AG20443 (cell line): ENCODE results near the gene NHLH1.

Experiments used
- DNase-seq: peaks from one replicate; pipeline ENCODE4 v3.0.0; 2012; ENCODE audit warnings: low spot score, mixed read lengths

NHLH1 gene

GRCh38 chr1:160359559-160360226 lies 7.2 kb upstream of the NHLH1 start:
- no peak for DNase-seq

GRCh38 chr1:160360227-160360695 lies 6.6 kb upstream of the NHLH1 start:
- DNase-seq, result no peak

DNA sequence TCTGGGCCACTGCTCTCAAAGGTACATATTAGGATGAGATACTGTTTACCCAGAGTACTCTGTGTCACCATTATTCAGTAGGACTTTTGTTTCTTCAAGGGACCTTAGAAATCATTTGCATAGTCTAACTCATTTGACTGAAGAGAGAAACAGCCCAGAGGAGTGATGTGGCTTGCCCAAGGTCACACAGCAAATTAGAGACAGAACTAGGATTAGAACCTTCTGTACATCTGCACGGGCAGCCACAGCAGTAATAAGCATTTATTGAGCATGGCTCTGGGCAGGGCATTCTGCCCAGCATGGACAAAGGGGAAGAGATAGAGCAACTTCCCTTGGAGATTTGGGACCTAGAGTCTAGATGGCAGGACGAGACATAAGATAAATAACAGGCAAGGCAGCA lies 5.7 kb upstream of the NHLH1 start:
- DNase-seq, result no peak

DNA sequence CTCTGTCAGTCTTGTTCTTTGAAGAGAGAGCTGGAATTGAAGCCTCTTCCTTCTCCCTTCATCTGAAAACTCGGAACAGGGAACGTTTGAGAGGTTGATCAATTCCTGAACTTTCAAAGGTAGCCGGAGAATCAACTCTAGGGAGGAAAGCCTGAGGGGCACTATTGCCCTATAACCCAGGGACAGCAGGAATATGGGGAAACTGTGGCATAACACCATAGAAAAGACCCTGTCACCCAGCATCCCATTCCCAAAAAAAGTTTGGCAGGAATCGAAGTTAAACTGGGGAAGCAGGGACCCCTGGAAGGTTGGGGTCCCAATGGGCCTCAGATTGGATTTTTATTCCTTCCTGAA lies 5.1 kb upstream of the NHLH1 start:
- no peak for DNase-seq

- no peak for DNase-seq
Observed at GRCh38 chr1:160362168-160362957, 4.5 kb upstream of the NHLH1 start.

- DNase-seq, result no peak
Observed at GRCh38 chr1:160363010-160363409, 3.9 kb upstream of the NHLH1 start.

GRCh38 chr1:160363951-160364735 lies 2.7 kb upstream of the NHLH1 start:
- DNase-seq, result no peak

GRCh38 chr1:160365325-160365724 lies 1.5 kb upstream of the NHLH1 start:
- no peak for DNase-seq

GRCh38 chr1:160367516-160367900 lies 637 bp downstream of the NHLH1 start:
- DNase-seq, result no peak

DNA sequence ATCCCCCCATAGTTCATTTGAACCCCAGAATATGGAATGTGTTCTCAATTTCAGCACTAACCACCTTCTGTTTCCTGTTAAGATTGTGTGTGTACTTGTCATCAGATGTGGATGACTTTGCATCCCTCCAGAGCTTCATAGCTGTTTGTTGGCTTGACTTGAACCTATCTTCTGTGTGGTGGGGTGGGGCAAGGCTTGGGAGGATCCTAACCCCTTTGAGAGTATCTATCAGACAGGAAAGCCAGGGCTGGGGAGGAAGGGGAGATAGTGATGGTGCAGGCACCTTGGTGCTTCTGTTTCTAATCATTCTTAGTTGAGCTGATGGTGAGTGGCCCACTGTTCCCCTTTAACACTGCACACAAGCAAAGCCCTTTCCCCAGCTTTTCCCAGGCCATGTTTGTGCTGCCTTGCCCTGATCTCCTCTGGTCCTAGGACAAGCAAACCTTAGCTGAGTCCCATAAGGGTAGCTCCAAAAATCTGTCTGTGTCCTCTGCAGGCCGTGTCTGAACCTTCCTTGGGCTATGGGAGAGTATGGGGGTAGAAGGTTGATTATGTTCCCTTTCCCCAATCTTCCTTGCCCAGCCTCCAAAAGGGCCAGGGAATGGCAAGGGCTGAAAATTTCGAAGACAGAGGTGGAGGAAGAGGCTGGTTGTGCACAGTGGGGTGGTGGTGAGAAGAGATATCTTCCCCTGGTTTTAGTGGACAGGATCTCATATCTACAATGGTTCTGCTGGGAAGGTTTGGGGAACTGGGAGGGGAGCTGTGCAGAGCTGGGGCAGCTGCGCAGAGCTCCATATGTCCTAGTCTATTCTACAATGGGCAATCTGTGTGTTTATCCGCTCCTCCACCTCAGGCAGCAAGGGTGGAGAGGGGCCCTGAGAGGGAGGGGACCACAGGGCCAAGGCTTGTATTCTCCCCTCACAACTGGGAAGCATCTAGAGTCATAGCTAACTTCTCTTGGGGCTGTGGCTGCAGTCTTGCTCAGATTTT lies 1.4 kb downstream of the NHLH1 start:
- DNase-seq, result no peak

- no peak for DNase-seq
Observed at GRCh38 chr1:160369087-160369486, 2.2 kb downstream of the NHLH1 start.

- no peak for DNase-seq
Observed at GRCh38 chr1:160370561-160371345, 3.9 kb downstream of the NHLH1 start.

GRCh38 chr1:160371346-160371631 lies 4.4 kb downstream of the NHLH1 start:
- no peak for DNase-seq

GRCh38 chr1:160371756-160372155 lies 4.9 kb downstream of the NHLH1 start:
- DNase-seq, result no peak

- no peak for DNase-seq
Observed at GRCh38 chr1:160373696-160374095, 6.8 kb downstream of the NHLH1 start.

DNA sequence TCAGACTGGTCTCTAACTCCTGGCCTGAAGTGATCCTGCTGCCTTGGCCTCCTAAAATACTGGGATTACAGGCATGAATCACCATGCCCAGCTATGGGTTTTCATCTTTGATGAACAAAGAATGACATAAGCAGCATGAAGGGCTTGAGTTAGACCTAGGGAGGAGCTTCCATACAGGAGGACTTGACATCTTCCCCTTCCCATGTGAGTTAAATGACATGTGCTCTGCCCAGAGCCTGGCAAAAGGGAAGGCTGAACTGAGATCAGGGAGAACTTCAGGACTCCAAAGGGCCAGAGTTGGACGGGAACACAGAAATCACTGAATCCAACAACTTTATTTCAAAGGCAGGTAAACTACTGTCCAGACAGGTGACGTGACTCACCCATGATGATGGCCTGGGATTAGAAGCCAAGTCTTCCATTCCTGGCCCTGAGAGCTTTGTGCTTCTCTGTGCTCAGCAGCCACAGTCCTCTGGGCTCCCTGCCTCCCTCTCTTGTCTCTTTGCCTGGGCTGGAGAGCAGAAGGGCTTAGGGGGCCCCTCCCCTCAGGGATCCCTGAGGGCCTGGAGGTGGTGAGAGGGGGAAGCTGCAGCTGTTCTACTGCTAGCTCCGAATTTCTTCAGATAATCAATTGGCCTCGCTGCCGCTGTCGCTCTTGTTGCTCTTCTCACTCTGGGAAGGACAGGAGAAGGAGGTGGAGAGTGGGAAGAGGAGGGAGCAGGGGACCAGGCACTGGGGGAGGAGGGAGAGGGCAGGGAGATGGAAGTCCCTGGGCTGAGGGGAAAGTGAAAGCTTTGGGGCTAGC lies 7.6 kb downstream of the NHLH1 start:
- no peak for DNase-seq

- no peak for DNase-seq
Observed at GRCh38 chr1:160375788-160376524, 9.1 kb downstream of the NHLH1 start.

GRCh38 chr1:160376525-160377131 lies 9.8 kb downstream of the NHLH1 start:
- peak; percentile 69 for DNase-seq

DNA sequence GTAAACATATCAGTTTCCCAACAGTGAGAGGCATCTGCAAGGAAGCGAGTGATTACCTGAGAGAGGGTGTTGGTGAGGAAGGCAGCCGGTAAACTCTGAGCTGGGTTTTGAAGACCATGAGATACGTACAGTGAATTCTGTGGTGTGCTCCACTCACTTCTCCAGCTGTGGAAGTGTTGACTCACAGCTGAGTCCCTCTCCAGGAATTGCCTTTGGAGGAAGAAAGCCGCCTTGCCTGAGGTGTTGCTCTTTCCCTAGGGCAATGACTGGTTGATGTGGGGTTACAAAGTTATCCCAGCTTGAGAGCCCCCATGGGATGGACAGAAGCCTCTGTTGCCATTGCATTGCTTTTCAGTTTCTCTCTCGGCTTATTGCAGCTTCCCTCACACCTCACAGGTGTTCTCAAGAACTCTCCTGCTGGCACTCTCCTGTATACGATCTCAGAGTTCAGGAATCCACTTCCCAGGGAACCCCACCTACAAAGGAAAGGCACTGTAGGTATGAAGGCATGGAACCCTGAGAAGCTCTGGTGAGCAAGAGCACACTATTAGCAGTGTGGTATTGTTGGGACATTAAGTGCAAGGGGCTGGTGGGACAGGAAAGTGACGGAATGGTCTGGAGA lies 10.8 kb downstream of the NHLH1 start:
- DNase-seq, result peak; percentile 64
